GM18867 (cell line): ENCODE data around the gene ARHGAP42.

Experiments used
- ATAC-seq: cut with Tn5 transposase; IDR thresholded peaks from one replicate; pipeline ENCODE4 v1.9.1; 2021; ENCODE audit warnings: mild to moderate bottlenecking, moderate library complexity; ENCODE audit not compliant: unreplicated experiment

The ARHGAP42 gene

DNA sequence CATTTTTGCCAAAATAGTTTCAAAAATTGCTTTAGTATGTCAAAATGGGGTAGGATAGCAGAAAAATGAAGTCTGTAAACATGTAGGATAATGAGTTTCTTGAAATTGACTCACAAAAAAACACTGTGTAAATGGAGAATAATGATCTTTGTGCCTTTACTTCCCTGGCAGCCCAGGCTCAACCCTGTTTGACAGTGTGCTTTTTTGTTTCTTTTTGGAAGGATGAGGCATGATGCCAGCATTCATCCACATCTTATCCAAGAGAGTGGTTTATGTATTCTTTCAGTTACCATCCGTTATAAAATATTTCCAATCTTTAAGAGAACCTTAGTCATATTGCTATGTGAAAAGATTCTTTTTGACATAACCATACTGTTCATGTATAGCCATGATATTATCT is 70.6 kb downstream of the ARHGAP42 start:
- ATAC-seq = no peak

- no peak for ATAC-seq
These were observed 72.0 kb downstream of the ARHGAP42 start for GRCh38 chr11:100759106-100759505.

GRCh38 chr11:100759856-100760255 is 72.8 kb downstream of the ARHGAP42 start:
- ATAC-seq = no peak

DNA sequence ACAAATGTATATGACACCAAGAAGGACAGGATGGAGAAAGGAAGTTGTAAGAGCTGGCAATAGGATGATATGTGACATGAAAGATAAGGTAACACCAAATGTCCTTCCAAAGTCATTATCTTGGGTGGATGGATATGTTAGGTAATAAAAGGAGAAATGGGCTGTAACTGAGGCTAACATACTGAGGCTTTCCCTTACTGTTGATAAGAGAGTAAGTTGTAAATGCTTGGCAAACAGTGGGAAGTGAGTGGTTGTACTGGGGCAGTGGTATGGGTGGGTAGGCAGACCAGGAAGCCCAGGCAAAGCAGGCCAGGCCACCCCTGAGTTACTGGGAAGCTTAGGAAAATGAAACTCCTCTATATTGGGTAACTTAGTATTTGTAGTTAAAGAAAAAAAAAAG is 73.7 kb downstream of the ARHGAP42 start:
- ATAC-seq = no peak

DNA sequence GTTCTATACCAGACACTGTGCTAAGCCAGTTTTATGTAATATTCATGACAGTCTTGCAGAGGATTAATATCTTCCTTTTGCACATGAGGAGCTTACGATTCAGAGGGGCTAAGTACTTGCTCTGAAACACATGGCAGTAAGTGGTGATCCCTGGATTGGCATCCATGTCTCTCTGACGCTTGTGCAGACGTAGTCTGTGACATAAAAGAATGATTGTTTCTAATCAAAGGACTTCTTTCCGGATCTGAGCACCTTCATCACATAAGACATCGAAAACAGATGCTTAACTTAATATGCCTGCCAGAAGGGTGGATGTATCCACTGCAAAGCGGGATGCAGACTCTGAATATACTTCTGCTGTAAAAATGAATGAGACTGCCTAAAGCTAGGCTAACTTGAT is 74.8 kb downstream of the ARHGAP42 start:
- no peak for ATAC-seq

GRCh38 chr11:100766764-100767163 is 79.7 kb downstream of the ARHGAP42 start:
- ATAC-seq = no peak

GRCh38 chr11:100769165-100769564 is 82.1 kb downstream of the ARHGAP42 start:
- no peak for ATAC-seq

- ATAC-seq = no peak
These were observed 82.5 kb downstream of the ARHGAP42 start for GRCh38 chr11:100769617-100770016.

DNA sequence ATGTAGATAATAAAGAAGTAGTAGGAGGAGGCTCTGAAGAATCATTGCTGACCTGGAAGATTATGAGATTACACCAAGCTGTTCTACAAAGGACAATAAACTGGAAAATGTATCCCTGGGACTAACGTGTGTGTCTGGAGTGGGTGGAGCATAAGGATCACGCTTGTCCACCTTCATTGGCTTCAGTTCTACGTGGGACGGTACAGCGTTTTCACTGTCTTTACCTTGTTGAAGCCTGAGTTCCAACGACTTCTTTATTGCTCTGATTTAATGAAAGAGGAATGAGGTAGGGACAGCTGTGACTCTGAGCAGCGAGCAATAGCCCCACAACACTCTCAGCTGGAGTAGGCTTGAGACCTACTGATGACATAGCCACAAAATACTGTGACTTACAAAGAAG is 87.0 kb downstream of the ARHGAP42 start:
- ATAC-seq = no peak

DNA sequence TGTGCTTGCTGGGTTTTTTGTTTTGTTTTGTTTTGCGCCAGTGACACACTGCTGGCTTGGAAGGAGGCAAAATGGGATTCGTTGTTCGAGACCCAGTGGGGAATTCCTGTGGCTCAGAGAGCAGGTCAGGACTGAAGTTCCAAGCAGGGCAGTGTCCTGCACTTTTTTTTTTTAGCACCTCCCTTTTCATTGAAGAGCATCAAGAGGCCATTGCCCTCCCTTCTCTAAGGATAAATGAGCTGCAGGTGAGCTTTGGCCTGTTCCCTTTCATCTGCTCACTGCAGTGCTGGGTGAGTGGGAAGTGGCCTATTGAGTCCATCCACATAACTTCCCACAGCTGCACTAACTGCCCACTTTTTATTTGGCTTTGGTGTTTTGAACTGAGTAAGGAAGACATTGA is 87.8 kb downstream of the ARHGAP42 start:
- no peak for ATAC-seq

- ATAC-seq = no peak
These were observed 89.3 kb downstream of the ARHGAP42 start for GRCh38 chr11:100776212-100776896.

DNA sequence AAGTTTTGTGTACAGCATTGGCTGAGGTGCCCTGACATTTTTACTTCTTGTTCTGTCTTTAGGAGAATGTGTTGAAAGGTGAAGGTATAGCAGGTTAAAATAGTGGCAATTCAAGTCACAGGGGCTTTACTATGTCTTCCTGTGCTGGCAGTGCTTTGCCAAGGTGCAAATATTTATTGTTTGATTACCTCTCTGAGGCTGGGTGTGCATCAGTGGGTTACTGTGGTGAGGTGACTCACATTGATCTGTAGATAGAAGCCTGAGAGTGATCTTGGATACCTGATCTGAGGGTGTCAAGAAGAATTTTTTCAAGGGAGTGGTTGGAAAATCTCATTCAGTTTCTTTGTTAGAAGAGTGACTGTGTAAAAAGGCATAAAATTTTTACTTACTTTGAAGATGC is 90.0 kb downstream of the ARHGAP42 start:
- no peak for ATAC-seq

- no peak for ATAC-seq
These were observed 90.6 kb downstream of the ARHGAP42 start for GRCh38 chr11:100777736-100778135.

DNA sequence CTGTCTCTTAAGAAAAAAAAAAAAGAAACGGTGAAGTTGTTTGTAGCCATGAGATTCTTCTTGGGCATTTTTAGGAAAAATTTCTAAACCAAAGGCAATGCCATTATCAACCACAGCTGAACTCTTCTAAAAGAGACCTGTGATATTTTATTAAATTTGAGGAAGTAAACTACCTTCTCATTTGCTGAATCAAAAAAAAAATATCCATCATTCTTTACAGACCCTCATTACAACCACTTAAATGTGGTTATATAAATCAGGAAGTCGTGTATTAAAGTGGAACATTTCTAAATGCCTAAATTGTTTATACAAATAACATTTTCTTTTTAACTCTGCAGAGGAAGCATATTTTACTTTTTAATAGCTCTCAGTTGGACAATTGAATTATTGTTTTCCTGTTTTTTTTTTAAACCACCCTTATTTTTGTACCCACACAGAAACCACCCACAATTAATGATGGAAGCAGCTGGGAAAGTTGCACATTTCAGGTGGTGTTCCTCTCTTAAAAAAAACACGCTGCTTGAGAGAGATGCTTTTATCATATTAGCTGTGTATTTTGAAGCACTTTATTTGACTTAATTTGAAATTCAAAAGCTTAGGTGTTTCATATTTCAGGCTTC is 91.2 kb downstream of the ARHGAP42 start:
- ATAC-seq = no peak

- ATAC-seq = no peak
These were observed 93.4 kb downstream of the ARHGAP42 start for GRCh38 chr11:100780470-100780869.

- ATAC-seq = no peak
These were observed 98.3 kb downstream of the ARHGAP42 start for GRCh38 chr11:100785148-100785983.

DNA sequence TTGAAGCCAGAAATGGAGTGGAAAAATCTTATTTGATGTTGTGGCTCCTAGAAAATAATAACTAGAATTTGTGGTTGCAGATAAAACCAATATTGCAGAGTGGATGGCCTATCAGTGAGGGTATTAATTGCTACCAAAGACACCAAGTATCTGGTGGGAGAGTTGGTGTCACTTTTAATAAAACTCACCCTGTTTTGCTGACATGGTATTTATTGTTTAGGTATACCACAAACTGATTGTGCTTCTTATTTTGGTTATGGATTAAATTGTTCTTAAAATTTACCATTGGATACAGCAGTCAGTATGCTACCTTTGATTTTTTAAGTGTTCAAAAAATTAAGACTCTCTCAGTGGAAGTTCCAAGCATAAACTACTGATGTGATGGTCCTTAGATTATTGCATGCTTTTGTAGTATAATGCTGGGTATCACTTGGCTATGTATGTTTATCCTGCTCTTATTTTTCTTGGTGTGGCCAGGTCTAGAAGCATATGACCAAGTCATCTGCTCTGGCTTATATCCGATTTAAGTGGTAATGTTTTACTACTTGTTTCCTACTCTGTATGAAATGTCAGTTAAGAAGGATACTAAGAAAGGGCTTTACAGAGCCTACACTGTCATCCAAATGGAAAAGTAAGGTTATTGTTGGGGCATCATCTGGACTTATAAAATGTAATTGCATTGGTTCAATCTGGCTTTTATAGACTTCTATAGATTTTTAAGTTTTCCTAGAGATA is 101.6 kb downstream of the ARHGAP42 start:
- ATAC-seq = no peak

DNA sequence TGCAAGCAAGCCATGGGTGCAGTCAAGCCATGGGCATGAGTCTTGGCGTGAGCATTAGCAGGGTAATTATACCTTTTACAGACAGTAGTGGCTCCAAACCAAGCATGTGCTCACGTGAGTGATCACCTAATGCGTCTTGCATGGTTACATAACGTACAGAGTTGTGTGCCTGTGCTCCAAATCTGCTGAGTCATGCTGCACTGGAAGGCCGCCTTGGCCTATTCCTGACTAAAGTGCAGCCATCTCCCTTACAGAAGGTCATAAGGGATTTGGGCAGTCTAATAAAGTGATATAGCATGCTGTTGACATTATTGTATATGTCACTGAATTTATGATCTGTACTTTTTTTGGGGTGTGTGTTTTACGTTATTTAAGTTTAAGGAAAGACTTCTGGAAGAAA is 102.4 kb downstream of the ARHGAP42 start:
- ATAC-seq = no peak

DNA sequence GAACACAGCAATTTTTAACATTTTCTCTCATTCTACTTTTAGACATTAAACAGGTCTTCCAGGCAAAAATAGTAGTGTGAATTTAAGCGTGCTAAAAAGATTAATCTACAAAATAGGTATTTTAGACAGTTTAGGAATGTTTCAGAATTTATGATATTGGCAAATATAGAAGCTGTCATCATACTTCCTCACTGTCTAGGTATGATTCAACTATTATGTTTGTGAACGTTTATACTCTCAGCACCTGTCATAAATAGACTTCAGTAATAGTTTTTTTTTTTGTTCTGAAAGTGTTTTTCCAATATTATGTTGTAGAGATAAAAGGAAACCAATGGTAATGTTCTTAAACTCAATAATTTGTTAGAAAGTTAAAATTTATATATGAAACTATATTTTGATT is 103.0 kb downstream of the ARHGAP42 start:
- no peak for ATAC-seq

DNA sequence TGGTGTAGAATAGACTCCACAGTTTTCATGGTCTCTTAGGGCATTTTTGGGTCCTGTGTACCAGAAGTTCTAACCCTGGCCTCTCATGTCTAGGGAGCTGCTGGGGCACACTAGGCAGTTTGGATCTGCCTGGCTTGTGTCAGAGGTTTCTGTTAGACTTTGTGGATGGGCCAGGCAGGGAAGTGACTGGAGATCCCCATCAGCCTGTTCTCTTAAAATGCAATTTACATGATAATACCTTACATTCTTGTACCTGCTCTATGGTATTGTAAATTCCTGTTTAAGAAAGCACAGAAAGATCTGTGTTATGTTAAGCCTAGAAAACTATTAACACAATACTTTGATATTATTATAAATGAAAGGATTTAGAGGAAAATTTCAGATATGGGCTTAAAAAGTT is 104.0 kb downstream of the ARHGAP42 start:
- ATAC-seq = no peak

GRCh38 chr11:100791860-100792259 is 104.8 kb downstream of the ARHGAP42 start:
- no peak for ATAC-seq
